Lung (tissue), 12 donors: ENCODE data around the gene LHPP. TPM values are rescaled to one million over a fixed set of nuclear protein-coding genes. Genes with fewer than 3 reads are reported as not detected.

Experiments
- ATAC-seq: fragments of 200-7000 bp; cut with Tn5 transposase; one replicate; pipeline ENCODE4 v1.9.1; 2020; ENCODE audit warnings: moderate number of reproducible peaks; ENCODE audit not compliant: insufficient read depth, low FRiP score
- DNase-seq, 3 donors: peaks; one replicate each; pipeline ENCODE4 v3.0.0-alpha.2; 2013 to 2017
- H3K27ac ChIP-seq, 2 donors: one replicate each; pipeline ENCODE4 v1.5.1; 2013; ENCODE audit warnings: mild to moderate bottlenecking in 2 of 2, moderate library complexity in 2 of 2, control low read depth in 1 of 2, inconsistent platforms in 1 of 2, low read depth in 1 of 2, low read length in 1 of 2
- H3K27me3 ChIP-seq, 3 donors: one replicate each; pipeline ENCODE4 v1.5.1; 2013; ENCODE audit warnings: low read length in 2 of 3; ENCODE audit not compliant: control insufficient read depth in 3 of 3, insufficient read depth in 3 of 3
- H3K36me3 ChIP-seq, 4 donors: one replicate each; pipeline ENCODE4 v1.5.1; 2013; ENCODE audit warnings: low read length in 4 of 4, mild to moderate bottlenecking in 1 of 4, moderate library complexity in 1 of 4; ENCODE audit not compliant: control insufficient read depth in 4 of 4, insufficient read depth in 4 of 4
- H3K4me1 ChIP-seq, 5 donors: one replicate each; pipeline ENCODE4 v1.5.1; 2013; ENCODE audit warnings: low read length in 5 of 5, mild to moderate bottlenecking in 2 of 5, moderate library complexity in 1 of 5; ENCODE audit not compliant: control insufficient read depth in 5 of 5, insufficient read depth in 5 of 5
- H3K4me3 ChIP-seq: one replicate; pipeline ENCODE4 v1.5.1; 2013; ENCODE audit warnings: mild to moderate bottlenecking, control low read depth, moderate library complexity
- H3K9ac ChIP-seq, 2 donors: one replicate each; pipeline ENCODE4 v1.5.1; 2013; ENCODE audit warnings: low read length in 2 of 2, control low read depth in 1 of 2; ENCODE audit not compliant: insufficient read depth in 1 of 2
- H3K9me3 ChIP-seq, 4 donors: one replicate each; pipeline ENCODE4 v1.5.1; 2013; ENCODE audit warnings: low read length in 3 of 4, mild to moderate bottlenecking in 1 of 4, moderate library complexity in 1 of 4; ENCODE audit not compliant: control insufficient read depth in 4 of 4, insufficient read depth in 3 of 4
- CTCF ChIP-seq: IDR thresholded peaks from 2 replicates; pipeline ENCODE4 v1.5.1; 2012; ENCODE audit warnings: mild to moderate bottlenecking; ENCODE audit errors: control extremely low read depth, extremely low read depth
- WGBS, 2 donors: extraction: QIAGEN DNeasy Blood & Tissue Kit; methylation state at CpG; one replicate each; pipeline ENCODE4 v1.1.7; 2013; 5-methylcytosine and 5-hydroxymethylcytosine counted together
- polyA plus RNA-seq, 2 donors: library from polyadenylated mRNA; stranded (reverse); fragments of 200-250 nt; gene quantifications; one replicate each; pipeline ENCODE4 v1.2.1, GENCODE V29; 2013
- total RNA-seq, 2 donors: library from RNA; depleted of rRNA in 1 of 2; stranded (reverse); fragments of >200 nt in 1 of 2; gene quantifications; one replicate each; pipeline ENCODE4 v1.2.1, GENCODE V29; 2014 to 2021
- donor health status: control.
- donor health status: control.
- donor health status: Bipolar disorder and iron deficiency.
- donor health status: healthy.
- donor health status: DM: yes; HTN: yes; CAD: no.

LHPP gene
- total and polyA plus RNA-seq, 4 donors: 7.1 to 18.6 (median 14.8) TPM

GRCh38 chr10:124594240-124594639 is 132.6 kb downstream of the LHPP start:
- Histone ChIP-seq H3K9me3 (peaks cover 0 to 5% (median 1%) of the 10 kb centered on the region in 4 donors), H3K4me1 (peaks cover 0 to 11% (median 0%) of the 10 kb centered on the region in 5 donors), H3K27ac (no peak overlapping the region), H3K4me3 (no peak overlapping the region), H3K36me3 (no peaks in the 10 kb centered on the region), H3K27me3 (no peaks in the 10 kb centered on the region), H3K9ac (no peak overlapping the region)
- no peak for DNase-seq
- ATAC-seq: no peak
- TF ChIP-seq CTCF: no peak
- 84 to 87% methylated on average over 6 of the region's 6 CpGs for WGBS, 2 donors

- no peak overlapping the region for H3K4me3 ChIP-seq
- H3K4me1 ChIP-seq: peaks cover 0 to under 1% (median 0%) of the 10 kb centered on the region in 5 donors
- no peaks in the 10 kb centered on the region for H3K36me3 ChIP-seq
- no peak for TF ChIP-seq CTCF
- ATAC-seq (no peak), DNase-seq (no peak)
- no peaks in the 10 kb centered on the region for H3K27me3 ChIP-seq
- H3K9ac ChIP-seq: no peak overlapping the region
- peaks cover 0 to 5% (median 1%) of the 10 kb centered on the region in 4 donors for H3K9me3 ChIP-seq
- no peak overlapping the region for H3K27ac ChIP-seq
- 92 to 93% methylated on average over 9 of the region's 9 CpGs for WGBS, 2 donors
These were observed 133.7 kb downstream of the LHPP start for GRCh38 chr10:124595143-124595883.

GRCh38 chr10:124596116-124596785 is 134.6 kb downstream of the LHPP start:
- H3K27me3 ChIP-seq: no peaks in the 10 kb centered on the region
- peaks cover 0 to 5% (median 1%) of the 10 kb centered on the region in 4 donors for H3K9me3 ChIP-seq
- H3K4me3 ChIP-seq: no peak overlapping the region
- H3K4me1 ChIP-seq: no peaks in the 10 kb centered on the region
- DNase-seq: no peak
- no peak for ATAC-seq
- H3K27ac ChIP-seq: no peak overlapping the region
- no peak overlapping the region for H3K9ac ChIP-seq
- H3K36me3 ChIP-seq: no peaks in the 10 kb centered on the region
- TF ChIP-seq CTCF: no peak
- 85 to 86% methylated on average over 18 of the region's 18 CpGs for WGBS, 2 donors
